GF-D8 (cell line): ENCODE results near the gene DMXL2.

Experiments
- DNase-seq: peaks from one replicate; lab custom pipeline; 2025; lab: John Stamatoyannopoulos, UW

DMXL2 gene

DNA sequence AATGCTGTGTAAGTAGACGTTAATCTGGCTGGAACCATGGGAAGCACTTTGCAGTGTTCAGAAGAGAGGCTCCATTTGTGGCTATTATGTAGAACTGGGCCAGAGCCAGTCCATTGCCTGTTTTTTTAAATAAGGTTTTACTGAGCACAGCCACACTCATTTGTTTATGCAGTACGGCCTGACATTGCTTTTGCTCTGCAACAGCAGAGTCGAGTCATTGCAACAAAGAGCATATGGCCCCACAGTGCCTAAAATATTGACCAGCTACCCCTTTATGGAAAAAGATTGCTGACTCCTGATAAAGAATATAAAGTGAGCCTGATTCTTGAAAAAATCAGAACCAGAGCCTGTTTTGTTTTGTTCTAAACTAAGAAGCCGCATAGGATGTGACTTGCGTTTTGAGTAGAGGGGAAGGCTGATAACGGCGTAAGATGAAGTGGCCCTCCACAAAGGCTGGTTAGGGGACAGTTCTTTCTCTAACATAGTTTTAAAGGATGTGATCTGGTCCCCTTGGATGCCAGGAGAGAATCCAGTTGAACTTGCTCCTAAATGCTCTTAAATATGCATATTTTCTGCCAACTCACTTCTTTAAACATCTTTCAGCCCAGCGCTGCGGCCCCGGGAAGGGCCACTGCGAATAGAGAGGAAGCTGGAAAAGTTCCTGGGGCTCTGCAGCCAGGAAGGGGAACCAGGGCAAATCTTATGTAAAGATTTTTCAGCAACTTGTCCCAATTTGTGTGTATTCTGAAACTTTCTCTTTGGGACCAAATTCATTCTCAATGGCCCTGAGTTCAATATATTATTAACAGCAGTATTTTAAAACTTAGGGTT lies 216.7 kb downstream of the DMXL2 start:
- no peak for DNase-seq

- no peak for DNase-seq
These were observed 218.4 kb downstream of the DMXL2 start for GRCh38 chr15:51403946-51404695.

- DNase-seq: no peak
These were observed 219.3 kb downstream of the DMXL2 start for GRCh38 chr15:51403072-51403878.

DNA sequence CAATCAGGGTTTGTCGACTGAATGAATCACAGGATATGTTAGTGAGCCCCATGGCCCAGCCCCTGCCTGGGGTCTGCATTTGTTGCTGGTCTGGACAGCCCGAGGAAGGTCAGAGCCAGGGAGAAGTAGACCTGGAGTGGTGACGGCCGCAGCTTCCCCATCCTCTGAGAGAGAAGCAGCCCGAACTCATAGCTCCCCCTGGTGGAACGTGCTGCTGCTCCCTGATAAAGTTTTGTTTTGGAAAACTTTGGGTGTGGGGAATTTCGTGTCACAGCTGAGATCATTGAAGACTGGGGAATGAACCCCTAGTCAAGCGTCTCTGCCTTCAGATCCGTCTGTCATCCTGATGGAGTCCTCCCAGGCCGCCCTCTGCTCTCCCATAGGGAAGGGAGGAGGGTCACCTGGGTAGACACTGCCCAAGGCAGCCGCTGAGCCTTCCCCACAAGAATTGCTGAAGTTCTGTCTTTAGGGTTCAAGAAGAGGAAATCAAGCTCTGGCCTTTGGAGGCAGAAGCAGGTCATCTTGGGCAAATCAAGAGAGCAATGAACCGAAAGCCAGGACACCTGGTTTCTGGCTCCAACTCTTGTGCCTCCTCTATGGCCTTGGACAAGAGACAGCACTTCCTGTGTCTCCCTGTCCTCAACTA lies 220.6 kb downstream of the DMXL2 start:
- no peak for DNase-seq

- DNase-seq: no peak
These were observed 221.4 kb downstream of the DMXL2 start for GRCh38 chr15:51401051-51401780.

DNA sequence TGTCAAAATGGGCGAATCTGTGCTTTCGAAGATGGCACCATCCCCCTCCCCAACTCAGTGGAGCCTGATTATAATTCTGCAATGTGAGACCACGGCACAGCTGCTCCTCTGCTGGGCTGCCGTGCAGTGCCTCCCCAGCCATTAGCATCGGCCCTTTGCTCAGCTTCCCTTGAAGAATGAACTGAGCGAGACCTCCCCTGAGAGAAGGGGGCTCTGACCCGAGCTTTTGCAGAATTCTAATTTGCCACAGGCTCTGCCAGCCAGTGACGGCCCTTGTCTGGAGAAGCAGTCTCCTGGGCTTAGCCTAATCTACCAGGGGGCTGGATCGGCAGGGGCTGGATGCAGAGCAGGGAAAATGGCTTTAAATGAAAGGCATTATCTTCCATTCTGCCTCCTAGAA lies 223.9 kb downstream of the DMXL2 start:
- DNase-seq: no peak
